GM19193 (cell line): Measurements from ENCODE around the gene CLCN5.

Source experiments
- POLR2A ChIP-seq: IDR thresholded peaks from 4 replicates; pipeline ENCODE4 v1.6.1; 2011; ENCODE audit not compliant: insufficient read depth, insufficient read length; ENCODE audit errors: extremely low read depth

The CLCN5 gene

DNA sequence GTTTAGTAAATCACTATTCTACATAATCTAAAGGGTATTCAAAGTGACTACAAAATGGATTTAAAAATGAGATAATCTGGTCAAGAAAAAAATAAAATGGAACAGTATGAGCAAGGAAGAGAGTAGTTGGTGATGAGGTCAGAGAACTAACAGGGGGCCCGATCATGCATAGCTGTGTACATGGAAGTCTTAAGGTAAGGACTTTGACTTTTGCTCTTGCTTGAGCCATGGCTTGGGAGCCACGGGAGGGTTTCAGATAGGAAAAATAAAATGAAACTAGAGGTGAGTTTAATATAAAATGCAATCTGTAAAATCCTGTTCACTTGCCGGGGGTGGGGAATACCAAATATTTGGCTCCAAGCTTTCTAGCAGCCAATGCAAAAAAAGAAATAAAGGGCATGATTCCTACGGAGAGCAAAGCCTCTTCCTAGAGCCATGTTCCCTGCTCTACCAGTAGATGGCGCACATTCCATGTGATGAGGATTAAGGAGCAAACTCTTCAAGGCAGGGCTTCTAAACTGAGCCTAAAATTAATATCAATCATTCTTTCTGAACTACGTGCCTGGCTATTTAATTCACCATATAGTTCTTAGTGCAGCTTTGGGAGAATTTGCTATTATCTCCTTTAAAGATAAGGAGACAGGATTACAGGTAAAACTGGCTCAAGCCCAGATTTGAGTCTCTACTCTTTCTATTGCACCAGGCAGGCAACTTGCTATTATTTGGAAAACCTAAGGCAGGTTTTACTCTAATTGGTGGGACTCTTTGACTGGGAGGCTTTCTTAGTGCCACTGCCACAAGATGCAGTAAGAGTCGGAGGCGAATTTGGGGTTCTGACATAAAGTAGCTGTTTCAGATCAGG, 6.8 kb upstream of the CLCN5 start:
- TF ChIP-seq POLR2A, result no peak

DNA sequence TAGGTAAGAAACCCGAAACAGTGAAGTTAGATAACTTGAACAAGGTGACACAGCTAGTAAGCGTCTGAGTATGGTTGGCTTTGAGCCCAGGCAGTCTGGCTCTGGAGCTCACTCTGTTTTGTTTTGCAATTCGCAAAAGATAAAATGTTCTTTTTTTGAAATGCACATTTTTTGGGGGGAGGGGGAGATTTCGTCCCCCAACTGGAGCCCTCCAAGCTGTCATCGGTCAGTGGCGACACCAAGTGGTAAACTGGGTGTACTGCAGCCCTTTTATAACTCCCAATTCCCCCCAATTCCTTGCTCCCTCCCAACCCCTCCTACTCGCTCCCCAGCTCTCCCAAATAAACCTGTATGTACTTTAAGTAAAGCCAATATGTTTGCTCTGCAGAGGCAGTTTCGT, 2.8 kb upstream of the CLCN5 start:
- TF ChIP-seq POLR2A, result no peak

DNA sequence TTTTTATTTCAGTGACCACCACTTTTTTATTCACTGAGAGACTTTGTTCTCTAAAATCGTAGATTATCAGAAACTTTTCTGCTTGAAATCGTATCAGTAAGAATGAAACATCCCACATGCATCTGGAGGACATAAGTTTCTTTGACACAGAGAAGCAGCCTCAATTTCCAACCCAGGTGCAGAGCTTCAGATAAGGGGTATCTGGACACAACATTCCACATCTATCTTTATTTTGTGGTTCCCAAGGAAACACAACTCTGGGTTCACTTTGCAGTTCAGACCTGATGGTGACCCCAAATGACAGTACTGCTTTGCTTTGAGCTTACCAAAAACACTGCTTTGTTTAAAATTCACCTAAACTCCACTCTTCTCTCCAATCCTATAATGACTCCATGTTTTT, 1.3 kb upstream of the CLCN5 start:
- TF ChIP-seq POLR2A, result no peak

DNA sequence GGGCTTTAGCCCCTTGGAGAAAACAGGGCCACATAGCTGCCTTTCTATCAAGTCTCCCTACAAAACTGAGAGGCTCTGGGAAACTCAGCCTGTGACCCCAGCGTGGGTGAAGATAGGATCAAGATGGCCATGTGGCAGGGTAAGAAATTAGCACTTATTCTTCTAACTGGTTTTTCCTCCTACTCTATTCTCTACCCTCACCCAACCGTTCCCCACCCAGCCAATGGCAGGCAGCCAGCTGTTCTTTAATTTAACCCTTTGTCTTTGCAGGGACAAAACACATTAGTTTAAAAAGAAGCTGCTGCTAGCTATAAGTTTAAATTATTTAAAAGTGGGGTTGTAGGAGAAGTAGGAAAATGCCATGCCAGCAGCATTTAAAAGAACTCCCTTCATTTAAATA, 2.8 kb downstream of the CLCN5 start:
- TF ChIP-seq POLR2A, result no peak

DNA sequence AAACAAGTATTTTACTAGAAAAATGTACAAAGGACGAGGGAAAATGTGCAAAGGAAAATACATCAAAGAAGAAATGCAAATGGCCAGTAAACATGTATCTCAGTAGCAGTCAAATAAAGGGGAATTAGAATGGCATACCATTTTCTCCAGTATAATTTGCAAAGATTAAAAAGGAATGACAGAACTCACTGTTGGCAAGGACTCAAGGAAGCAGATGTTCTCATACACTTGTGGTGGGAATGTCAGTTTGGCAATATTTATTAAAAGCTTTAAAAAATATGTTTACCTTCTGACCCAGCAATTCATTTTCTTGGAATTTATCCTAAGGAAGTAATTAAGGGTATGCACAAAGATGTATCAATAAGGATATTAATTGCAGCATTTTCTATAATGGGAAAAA, 7.6 kb downstream of the CLCN5 start:
- TF ChIP-seq POLR2A, result no peak

DNA sequence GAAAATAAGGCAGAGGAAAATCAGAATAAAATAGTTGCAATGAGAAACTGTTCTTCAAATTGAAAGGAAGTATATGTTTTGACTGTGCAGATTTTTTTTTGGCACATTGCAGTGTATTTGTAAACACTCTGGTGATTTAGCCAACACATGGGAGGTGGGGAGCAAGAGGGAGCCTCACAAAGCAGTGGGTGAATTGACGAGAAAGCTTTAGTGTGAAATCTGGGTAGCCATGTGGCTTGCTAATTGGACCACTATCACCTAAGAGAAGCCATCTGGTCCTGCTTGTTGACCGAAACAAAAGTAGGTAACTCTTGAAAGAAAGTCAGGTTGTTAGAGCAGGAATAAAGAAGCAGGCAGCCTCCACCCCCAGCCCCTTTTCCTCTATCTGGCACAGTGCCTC, 10.4 kb downstream of the CLCN5 start:
- TF ChIP-seq POLR2A, result no peak

DNA sequence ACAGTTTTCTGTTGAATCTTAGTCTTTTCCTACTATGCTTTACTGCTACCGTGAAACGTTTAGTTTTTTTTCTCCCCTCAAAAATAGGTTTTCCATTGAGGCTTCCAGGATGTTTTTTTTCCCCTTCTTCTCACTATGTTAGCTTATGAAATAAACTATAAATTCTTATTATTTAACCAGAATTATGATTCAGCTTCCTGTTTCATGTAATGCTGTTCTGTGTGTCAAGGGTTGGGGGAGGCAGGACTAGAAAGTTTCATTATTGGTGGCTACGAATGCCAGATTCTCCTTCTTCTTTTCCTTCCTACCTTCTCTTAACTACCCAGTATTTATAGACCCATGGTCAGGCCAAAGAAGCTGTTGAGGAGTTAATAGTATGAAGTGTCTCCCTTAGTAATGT, 11.8 kb downstream of the CLCN5 start:
- TF ChIP-seq POLR2A, result no peak

DNA sequence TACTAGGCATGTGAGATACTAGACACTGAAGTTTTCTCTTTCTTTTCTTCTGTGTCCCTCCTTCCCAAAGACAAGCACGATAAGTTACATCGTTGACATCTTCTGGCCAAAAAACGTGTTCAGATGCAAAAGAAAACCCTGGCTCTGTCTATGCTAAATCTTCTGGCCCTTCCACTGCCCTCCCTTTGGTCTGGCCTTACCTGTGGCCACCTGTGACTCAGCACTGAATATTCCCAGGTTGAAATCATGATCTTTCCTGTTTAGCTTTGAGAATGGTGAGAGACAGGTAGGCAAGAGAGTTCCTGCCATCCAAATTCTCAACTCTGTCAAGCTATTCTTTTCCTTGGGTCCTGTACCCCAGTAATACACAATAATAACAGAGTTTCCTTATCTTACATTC, 12.3 kb downstream of the CLCN5 start:
- TF ChIP-seq POLR2A, result no peak

DNA sequence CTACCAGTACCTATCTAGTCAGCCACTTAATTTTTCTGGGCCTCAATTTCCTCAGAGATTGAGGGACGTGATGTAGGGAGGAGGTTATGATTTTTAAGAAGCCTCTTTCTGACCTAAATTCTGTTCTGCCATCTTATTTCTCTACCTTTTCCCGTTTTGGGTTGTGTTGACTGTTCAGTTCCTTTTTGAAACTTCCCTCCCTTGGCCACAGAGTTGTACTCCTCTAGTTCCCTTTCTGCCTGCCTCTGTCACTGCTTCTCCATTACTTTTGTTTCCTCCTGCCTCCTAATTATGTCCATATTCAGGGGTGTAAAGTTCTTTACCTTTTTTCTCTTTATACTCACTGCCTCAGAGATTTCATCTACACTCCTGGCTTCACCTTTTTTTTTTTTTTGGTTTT, 25.4 kb downstream of the CLCN5 start:
- TF ChIP-seq POLR2A, result no peak

DNA sequence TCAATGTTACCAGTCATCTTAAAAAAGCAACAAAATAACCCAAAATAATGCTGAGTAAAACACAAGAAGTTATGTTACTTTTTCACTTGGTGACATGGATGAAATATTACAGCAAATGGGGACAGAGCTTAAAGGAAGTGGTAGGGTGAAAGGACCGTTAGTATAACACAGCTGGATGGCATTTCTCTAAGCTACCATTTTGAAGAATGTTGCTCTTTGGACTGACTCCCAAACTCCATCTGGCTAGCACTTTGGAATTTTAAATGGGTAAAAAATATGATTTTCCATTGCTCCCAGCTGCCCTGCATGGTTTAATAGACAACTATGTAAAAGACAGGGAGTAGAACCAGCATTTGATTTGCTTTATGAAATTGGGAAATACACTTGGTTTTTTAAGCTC, 27.6 kb downstream of the CLCN5 start:
- no peak for TF ChIP-seq POLR2A

DNA sequence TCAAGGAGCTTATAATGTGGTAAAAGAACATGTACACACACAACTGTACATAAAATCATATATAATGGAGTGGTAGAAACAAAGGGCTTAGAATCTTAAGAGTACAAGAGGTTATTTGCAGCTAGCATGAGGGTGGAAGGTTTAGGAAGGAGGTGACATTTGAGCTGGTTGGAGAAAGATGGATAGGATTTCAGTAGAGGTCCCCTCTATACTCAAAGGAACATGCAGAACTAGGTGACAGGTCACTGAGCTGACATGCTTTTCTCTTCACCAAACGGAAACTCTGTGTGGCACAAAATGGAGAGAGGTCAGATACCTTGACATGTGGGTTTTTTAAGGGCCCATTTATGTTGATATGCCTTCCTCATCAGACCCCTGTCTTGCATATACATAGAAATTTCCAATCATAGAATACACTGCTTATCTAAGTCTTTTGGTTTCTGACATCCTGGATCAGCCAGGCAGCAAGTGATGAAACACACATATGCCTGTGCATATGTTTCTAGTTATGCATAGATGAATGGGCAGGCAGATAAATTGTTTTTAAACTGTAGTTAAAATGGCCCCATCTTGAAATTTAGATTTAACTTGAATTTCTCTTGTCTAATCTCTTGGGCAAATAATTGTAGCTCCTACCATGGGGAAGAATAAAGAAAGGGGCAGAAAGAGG, 29.3 kb downstream of the CLCN5 start:
- no peak for TF ChIP-seq POLR2A

DNA sequence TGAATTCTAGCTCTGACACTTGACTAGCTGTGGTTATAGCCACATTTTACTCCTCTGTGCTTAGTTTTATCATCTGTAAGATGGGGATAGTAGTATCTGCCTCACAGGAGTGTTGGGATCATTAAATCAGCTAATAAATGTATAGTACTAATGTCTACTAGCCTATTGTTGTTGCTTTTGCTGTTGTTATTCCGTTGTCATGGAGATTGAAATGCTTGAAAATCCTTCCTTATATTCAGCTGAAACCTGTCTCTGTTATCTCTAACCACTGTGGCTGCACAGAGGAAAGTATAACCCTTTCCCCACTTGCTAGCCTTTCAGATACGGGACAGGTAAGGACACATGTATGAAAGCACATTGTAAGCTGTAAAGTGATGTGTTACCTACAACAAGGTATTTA, 33.9 kb downstream of the CLCN5 start:
- TF ChIP-seq POLR2A, result no peak

DNA sequence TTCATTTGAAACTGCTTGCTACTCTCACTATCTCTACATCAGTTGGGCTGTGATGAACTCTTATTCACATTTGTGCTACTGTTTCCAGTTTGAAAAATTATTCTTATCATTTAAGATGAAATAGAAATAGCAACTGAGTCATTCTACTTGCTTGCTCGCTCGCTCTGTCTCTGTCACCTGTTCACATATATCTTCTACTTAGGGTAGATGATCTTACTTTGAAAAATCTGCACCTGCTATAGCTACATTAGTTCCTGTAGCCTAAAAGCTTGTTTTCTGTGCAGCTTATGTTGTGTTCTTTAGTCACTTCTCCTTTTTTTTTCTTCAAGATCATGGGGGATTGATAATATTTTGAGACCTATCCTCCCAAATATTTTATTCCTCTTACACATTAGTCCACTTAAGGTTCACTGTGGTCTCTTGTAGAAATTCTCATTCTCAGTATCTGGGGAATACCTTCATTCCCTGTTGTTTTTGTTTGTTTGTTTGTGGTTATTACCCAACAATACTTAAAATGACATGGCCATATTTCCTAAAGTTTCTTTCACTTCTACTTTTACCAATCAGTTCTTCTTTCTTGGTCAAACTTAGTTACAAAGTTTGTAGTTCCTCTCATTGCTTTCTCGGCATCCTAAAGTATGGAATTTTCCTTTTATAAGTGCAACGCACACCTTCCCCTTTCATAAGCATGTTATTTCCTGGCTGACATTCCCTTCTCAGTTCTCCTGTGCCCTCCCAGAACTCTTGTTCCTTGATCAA, 36.5 kb downstream of the CLCN5 start:
- TF ChIP-seq POLR2A, result no peak

DNA sequence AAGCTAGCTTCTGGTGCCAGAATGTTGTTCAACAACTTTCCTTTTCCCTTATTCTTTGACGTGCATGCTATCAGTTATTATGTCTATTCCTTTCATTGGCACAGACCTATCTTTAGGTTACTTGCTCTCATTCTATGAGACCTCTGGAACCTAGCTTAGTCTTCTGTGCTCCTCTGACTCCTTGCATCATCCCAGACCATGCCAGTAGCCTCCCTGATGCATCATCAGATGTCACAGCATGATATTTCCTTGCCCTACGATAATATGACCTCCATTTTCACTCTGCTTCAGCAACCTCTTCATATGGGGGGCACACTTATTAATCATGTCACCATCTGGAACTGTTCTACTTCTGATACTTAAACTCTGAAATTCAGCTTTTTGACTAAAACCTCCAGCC, 37.2 kb downstream of the CLCN5 start:
- no peak for TF ChIP-seq POLR2A

DNA sequence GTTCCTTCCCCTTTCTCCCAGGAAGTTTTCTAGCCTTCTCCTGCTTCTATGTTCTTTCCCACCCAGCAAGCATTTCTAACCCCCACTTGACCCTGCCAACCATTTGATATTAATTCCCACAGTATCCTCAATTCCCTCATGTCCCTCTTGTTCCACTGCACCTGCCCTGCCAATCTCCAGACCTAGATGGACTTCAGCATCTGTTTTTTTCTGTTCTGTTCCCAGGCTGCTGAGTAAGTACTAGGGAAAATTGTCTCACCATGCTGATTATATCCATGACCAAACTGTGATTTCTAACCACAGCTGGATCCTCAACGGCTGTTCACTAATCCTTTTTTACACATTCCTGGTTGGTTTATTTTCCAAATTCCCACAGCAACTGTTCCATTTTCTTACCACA, 37.7 kb downstream of the CLCN5 start:
- TF ChIP-seq POLR2A, result no peak

DNA sequence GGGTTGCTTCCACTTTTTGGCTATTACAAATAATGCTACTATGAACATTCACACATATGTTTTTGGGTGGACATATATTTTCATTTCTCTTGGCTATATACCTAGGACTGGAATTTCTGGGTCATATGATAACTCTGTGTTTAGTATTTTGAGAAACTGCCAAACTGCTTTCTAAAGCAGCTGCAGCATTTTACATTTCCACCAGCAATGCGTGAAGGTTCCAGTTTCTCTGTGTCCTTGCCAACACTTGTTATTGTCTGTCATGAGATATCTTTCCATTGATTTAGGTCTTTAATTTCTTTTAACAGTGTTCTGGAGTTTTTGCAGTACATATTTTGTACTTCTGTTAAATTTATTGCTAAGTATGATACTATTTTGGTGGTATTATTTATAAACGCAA, 48.3 kb downstream of the CLCN5 start:
- TF ChIP-seq POLR2A, result no peak
